Left ventricle myocardium inferior (tissue), 1 donor: ENCODE measurements around the gene TTLL5. TPM values are rescaled to one million over a fixed set of nuclear protein-coding genes. Genes with fewer than 3 reads are reported as not detected.

ENCODE experiments used
- DNase-seq: peaks from one replicate; pipeline ENCODE4 v3.0.0-alpha.2; 2020
- H3K27ac ChIP-seq: fragments of 200-600 bp; replicated peaks from 2 replicates; pipeline ENCODE4 v1.8.0; 2021
- H3K27me3 ChIP-seq: fragments of 200-600 bp; 2 replicates; pipeline ENCODE4 v1.8.0; 2021; ENCODE audit warnings: low read depth
- H3K36me3 ChIP-seq: fragments of 200-600 bp; 2 replicates; pipeline ENCODE4 v1.8.0; 2021
- H3K4me1 ChIP-seq: fragments of 200-600 bp; 2 replicates; pipeline ENCODE4 v1.8.0; 2021
- H3K4me3 ChIP-seq: fragments of 200-600 bp; 2 replicates; pipeline ENCODE4 v1.8.0; 2021; ENCODE audit warnings: mild to moderate bottlenecking, moderate library complexity
- H3K9me3 ChIP-seq: fragments of 200-600 bp; replicated peaks from 2 replicates; pipeline ENCODE4 v1.8.0; 2021
- intact Hi-C: fragments of 100-400 bp; cut with micrococcal nuclease; formaldehyde crosslinking; loops from one replicate; pipeline ENCODE4 v1.11.0; 2022
- total RNA-seq: library from RNA; stranded (reverse); fragmentation: NEBNext Ultra II Directional; extraction: Animal tissue kit (Norgen Biotek cat#: 25700); gene quantifications from one replicate; pipeline ENCODE4 v1.2.1, GENCODE V29; 2021
- TF ChIP-seq, protein P1 (sequence below): fragments of 200-600 bp; IDR thresholded peaks from 2 replicates; pipeline ENCODE4 v1.8.0; 2021; ENCODE audit warnings: antibody characterized with exemption, mild to moderate bottlenecking, borderline replicate concordance
- donor health status: DM: no; HTN: yes; CAD: no; lungs with severe emphysema.

Gene TTLL5
- total RNA-seq, 1 donor from 2014 or later, result 16.3 TPM

DNA sequence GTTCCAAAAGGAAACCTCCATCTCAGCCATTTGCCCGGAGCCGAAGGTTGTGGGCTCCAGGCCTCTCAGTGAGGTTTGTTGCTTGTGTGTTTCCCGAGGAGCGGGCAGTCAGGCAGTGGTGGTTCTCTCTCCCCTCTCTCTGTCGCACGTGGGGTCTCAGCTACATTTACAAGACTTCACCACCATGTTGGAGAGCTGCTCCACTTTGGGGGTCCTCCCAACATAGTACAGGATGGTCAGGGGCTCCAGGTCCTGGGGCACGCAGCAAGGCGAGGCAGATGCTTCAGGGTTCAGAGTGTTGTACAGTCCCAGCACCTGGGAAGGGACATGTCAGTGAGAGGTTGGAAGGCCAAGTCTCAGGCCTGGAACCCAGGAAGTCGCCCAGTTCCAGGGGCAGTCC, 298.0 kb downstream of the TTLL5 start:
- TF ChIP-seq, protein P1, sequence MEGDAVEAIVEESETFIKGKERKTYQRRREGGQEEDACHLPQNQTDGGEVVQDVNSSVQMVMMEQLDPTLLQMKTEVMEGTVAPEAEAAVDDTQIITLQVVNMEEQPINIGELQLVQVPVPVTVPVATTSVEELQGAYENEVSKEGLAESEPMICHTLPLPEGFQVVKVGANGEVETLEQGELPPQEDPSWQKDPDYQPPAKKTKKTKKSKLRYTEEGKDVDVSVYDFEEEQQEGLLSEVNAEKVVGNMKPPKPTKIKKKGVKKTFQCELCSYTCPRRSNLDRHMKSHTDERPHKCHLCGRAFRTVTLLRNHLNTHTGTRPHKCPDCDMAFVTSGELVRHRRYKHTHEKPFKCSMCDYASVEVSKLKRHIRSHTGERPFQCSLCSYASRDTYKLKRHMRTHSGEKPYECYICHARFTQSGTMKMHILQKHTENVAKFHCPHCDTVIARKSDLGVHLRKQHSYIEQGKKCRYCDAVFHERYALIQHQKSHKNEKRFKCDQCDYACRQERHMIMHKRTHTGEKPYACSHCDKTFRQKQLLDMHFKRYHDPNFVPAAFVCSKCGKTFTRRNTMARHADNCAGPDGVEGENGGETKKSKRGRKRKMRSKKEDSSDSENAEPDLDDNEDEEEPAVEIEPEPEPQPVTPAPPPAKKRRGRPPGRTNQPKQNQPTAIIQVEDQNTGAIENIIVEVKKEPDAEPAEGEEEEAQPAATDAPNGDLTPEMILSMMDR, result no peak
- H3K36me3 ChIP-seq, result peaks cover 48% of the 10 kb centered on the region
- no peaks in the 10 kb centered on the region for H3K9me3 ChIP-seq
- DNase-seq, result no peak
- no peaks in the 10 kb centered on the region for H3K27me3 ChIP-seq
- no peaks in the 10 kb centered on the region for H3K4me1 ChIP-seq
- H3K4me3 ChIP-seq, result no peak overlapping the region
- intact Hi-C loops, result no loop called here
- H3K27ac ChIP-seq, result no peak overlapping the region

DNA sequence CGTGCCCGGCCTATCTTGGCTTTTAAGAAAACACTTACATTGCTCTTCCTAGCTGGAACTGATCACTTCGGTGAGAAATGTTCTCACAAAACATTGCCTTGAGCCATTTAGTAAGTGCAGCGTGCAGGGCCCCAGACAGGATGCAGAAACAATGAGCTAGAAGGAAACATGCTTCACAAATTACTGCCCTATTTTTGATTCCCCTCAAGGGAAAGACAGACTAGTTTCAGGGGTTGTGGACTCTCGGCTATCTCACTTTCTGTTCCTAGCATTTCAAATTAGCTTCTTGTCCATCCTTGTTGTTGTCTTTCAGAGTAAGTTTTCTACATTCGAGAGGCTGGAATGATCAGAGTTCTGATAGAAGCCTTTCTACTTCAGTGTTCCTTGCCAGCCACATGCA, 299.2 kb downstream of the TTLL5 start:
- peaks cover 55% of the 10 kb centered on the region for H3K36me3 ChIP-seq
- H3K27me3 ChIP-seq, result no peaks in the 10 kb centered on the region
- intact Hi-C loops, result no loop called here
- TF ChIP-seq, protein P1, result no peak
- no peak overlapping the region for H3K27ac ChIP-seq
- no peak for DNase-seq
- H3K9me3 ChIP-seq, result no peaks in the 10 kb centered on the region
- H3K4me3 ChIP-seq, result no peak overlapping the region
- no peaks in the 10 kb centered on the region for H3K4me1 ChIP-seq

DNA sequence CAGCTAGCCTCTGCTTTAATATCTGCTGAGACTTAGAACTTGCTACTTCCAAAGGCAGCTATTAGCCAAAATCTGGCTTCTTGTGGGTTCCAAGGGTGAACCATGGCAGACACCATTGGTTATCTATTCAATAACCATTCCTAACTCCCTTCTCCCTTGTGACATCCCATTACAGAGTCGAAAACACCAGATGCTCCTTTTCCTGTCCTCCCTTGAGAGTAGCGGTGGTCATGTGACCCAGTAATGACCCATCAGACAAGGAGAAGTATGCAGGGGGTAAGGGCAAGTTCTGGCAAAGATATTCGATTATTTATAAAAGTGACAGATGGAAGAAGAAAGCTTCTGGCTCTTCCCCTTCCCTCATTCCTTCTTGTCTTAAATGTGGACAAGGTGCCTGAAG, 300.6 kb downstream of the TTLL5 start:
- peaks cover 67% of the 10 kb centered on the region for H3K36me3 ChIP-seq
- DNase-seq, result no peak
- H3K4me3 ChIP-seq, result no peak overlapping the region
- TF ChIP-seq, protein P1, result no peak
- H3K27me3 ChIP-seq, result no peaks in the 10 kb centered on the region
- intact Hi-C loops, result no loop called here
- H3K4me1 ChIP-seq, result no peaks in the 10 kb centered on the region
- H3K27ac ChIP-seq, result no peak overlapping the region
- no peaks in the 10 kb centered on the region for H3K9me3 ChIP-seq

DNA sequence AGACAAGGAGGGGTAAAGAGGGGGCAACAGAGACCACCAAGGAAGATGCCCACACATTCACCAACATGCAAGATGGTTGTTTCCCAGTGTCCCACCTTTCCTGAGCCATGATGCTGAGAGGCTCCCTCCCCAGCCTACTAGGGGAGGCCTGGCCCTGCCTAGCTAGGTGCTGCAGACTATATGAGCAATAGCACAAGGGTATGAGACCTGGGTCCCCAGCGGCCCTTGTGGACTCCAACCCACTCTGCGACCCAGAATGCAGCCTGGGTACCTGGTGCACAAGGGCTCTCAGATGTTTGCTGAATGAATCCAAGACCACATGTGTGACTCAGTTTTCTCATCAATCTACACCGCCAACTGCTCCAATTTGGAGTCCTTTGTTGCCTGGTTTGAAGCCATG, 306.8 kb downstream of the TTLL5 start:
- no peak overlapping the region for H3K4me3 ChIP-seq
- H3K36me3 ChIP-seq, result peaks cover 35% of the 10 kb centered on the region
- TF ChIP-seq, protein P1, result no peak
- H3K27ac ChIP-seq, result no peak overlapping the region
- no peak for DNase-seq
- H3K4me1 ChIP-seq, result peaks cover 18% of the 10 kb centered on the region
- no peaks in the 10 kb centered on the region for H3K9me3 ChIP-seq
- no peaks in the 10 kb centered on the region for H3K27me3 ChIP-seq
- intact Hi-C loops, result no loop called here

DNA sequence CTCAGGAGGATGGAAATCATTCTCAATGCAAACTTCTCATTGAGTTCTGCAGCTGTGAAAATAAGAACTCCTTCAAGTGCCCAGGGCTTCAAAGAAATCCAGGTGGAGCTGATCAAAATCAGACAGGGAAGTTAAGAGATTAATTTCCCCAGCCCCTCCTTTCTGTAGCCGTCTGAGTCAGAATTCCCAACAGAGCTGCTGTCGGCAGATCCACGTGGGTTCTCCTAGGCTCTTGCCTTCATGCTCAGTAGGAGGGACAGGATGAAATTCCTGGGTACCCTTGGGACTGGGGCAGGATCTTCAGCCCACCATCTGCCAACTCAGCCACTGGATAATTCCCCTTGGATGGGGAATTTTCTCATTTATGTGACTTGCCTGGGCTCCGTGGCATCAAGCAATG, 307.4 kb downstream of the TTLL5 start:
- no peak overlapping the region for H3K4me3 ChIP-seq
- intact Hi-C loops, result no loop called here
- no peak for DNase-seq
- no peaks in the 10 kb centered on the region for H3K9me3 ChIP-seq
- H3K27me3 ChIP-seq, result no peaks in the 10 kb centered on the region
- TF ChIP-seq, protein P1, result no peak
- peaks cover 24% of the 10 kb centered on the region for H3K4me1 ChIP-seq
- peaks cover 29% of the 10 kb centered on the region for H3K36me3 ChIP-seq
- H3K27ac ChIP-seq, result peak overlapping the region; percentile 4

DNA sequence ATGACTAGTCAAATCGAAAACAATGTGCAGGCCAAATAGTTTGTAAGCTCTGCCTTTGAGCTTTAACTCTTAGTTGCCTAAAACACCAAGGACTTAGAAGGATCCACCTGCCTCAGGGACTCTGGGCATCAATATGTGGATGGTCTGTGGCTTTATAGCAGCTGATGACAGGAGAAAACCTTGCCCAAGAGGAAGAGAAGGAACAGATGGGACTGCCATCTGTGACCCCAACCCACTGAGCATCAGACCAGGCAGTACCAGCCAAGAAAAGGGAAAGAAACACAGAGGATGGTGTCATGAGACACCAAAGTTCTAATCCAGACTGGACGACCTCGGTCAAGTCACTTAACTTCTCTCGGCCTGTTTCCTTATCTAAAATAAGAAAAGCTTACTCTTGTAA, 308.1 kb downstream of the TTLL5 start:
- Histone ChIP-seq H3K4me3 (no peak overlapping the region), H3K27ac (peak overlapping the region; percentile 4)

More for the DNA sequence above, 308.1 kb downstream of the TTLL5 start:
- TF ChIP-seq, protein P1, result no peak
- H3K4me1 ChIP-seq, result peaks cover 25% of the 10 kb centered on the region
- H3K27me3 ChIP-seq, result no peaks in the 10 kb centered on the region
- intact Hi-C loops, result no loop called here
- H3K36me3 ChIP-seq, result peaks cover 25% of the 10 kb centered on the region
- no peaks in the 10 kb centered on the region for H3K9me3 ChIP-seq
- no peak for DNase-seq
